Neural progenitor cell (in vitro differentiated cells): ENCODE data around the gene SLCO4A1.

Experiments used
- EZH2 ChIP-seq: fragments of 200-600 bp; sonication (generic); IDR thresholded peaks from 2 replicates; pipeline ENCODE4 v1.6.1; 2017; ENCODE audit warnings: antibody characterized with exemption, mild to moderate bottlenecking, moderate library complexity
- EZH2phosphoT487 ChIP-seq: fragments of 200-600 bp; sonication (generic); IDR thresholded peaks from 2 replicates; pipeline ENCODE4 v1.6.1; 2017; ENCODE audit warnings: antibody characterized with exemption
- TF ChIP-seq, protein P1 (sequence below): fragments of 200-600 bp; sonication (generic); IDR thresholded peaks from 2 replicates; pipeline ENCODE4 v1.5.1; 2017; ENCODE audit warnings: antibody characterized with exemption, mild to moderate bottlenecking

DNA sequence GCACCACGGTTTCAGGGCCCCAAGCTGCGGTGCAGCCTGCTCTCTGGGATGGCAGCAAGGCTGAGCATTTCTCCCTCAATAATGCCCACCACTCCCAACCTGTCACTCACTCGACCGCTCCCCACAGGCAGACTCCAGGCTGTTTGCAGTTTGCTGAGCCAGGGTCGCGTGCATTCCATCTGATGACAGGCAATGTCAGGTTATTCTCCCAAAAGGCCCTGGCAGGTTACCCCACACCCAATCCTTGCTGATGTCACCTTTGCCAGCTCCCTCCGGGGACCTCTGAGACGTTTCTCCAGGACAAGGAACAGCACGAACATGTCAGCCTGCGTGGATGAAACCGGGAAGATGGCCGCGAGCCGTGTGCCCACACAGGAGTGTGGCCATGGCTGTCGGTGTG lies 7.1 kb upstream of the SLCO4A1 start:
- TF ChIP-seq, protein P1, sequence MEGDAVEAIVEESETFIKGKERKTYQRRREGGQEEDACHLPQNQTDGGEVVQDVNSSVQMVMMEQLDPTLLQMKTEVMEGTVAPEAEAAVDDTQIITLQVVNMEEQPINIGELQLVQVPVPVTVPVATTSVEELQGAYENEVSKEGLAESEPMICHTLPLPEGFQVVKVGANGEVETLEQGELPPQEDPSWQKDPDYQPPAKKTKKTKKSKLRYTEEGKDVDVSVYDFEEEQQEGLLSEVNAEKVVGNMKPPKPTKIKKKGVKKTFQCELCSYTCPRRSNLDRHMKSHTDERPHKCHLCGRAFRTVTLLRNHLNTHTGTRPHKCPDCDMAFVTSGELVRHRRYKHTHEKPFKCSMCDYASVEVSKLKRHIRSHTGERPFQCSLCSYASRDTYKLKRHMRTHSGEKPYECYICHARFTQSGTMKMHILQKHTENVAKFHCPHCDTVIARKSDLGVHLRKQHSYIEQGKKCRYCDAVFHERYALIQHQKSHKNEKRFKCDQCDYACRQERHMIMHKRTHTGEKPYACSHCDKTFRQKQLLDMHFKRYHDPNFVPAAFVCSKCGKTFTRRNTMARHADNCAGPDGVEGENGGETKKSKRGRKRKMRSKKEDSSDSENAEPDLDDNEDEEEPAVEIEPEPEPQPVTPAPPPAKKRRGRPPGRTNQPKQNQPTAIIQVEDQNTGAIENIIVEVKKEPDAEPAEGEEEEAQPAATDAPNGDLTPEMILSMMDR = no peak
- TF ChIP-seq EZH2phosphoT487 (no peak), EZH2 (no peak)
